ENCODE measurements around the gene MBOAT7. TPM values are rescaled to one million over a fixed set of nuclear protein-coding genes. Genes with fewer than 3 reads are reported as not detected.

The MBOAT7 gene
- total and polyA plus RNA-seq, 2 donors = 8.2 to 24.6 TPM

DNA sequence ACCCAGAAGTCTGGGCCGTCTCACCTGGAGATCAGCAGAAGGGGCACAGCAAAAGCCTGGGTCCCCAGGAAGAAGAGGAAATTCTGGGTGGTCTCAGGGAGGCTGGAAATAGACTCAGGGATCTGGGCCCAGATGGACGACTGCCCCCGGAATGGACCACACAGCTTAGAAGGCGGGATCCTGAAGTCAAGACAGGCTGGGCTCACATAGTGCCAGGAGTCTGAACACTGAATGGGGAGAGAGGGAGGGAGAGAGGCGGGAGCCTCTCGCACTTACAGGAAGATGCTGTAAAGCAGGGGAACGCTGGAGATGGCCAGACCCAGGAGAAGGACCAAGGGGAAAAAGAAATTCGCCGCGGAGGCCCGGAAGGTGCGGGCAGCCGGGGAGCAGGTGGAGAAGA is 28.5 kb downstream of the MBOAT7 start:
- Histone ChIP-seq H3K4me1 (ENCODE audit: control insufficient read depth in 2 of 2, insufficient read depth in 2 of 2, low read length in 2 of 2) (peaks cover 23 to 56% of the 10 kb centered on the region in 2 donors), H3K9me3 (ENCODE audit: control insufficient read depth in 2 of 2, insufficient read depth in 1 of 2, low read length in 1 of 2) (peaks cover 0 to 24% of the 10 kb centered on the region in 2 donors), H3K36me3 (ENCODE audit: control insufficient read depth in 2 of 2, insufficient read depth in 2 of 2, low read length in 1 of 2) (peaks cover 24 to 28% of the 10 kb centered on the region in 2 donors), H3K27me3 (ENCODE audit: control insufficient read depth in 2 of 2, insufficient read depth in 1 of 2, low read length in 1 of 2) (peaks cover 6 to 41% of the 10 kb centered on the region in 2 donors), H3K27ac (ENCODE audit: low read depth in 1 of 2, low read length in 1 of 2) (no peak overlapping the region), H3K4me3 (ENCODE audit: low read length in 2 of 2) (peak overlapping the region; percentile 56 to 65)
- WGBS = 74% methylated on average over 13 of the region's 13 CpGs
- DNase-seq (ENCODE audit: low read depth in 6 of 9, low spot score in 9 of 9) = no peak

DNA sequence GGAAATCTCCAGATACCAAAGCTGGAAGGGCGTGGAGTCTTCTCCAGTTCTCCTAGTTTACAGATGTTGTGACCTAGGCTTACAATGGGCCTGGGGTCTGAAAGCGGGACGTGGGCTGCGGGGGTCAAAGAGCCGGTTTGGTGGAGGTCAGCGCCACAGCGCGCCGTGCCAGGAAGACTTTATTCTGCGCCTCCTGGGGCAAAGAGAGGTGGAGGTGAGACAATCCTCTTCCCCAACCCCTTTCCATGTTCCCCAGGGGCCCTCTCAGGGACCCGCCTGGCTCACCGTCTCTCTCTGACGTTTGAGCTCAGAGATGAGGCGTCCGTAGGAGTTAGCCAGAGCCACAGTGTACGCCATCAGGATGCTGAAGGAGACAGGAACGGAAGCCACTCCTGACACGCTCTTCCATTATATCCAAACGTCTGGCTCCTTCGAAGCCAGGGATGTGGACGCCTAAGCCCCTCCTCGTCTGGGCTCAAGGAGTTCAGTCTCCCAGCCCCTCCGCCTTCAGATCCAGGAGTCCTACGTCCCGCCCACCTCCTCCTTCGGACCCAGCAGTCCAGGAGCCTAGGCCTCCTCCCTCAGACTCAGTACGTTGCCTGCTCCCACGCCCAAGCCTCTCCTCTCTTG is 29.1 kb downstream of the MBOAT7 start:
- Histone ChIP-seq H3K36me3 (ENCODE audit: control insufficient read depth in 2 of 2, insufficient read depth in 2 of 2, low read length in 1 of 2) (peaks cover 29 to 34% of the 10 kb centered on the region in 2 donors), H3K9me3 (ENCODE audit: control insufficient read depth in 2 of 2, insufficient read depth in 1 of 2, low read length in 1 of 2) (peaks cover 0 to 19% of the 10 kb centered on the region in 2 donors), H3K27ac (ENCODE audit: low read depth in 1 of 2, low read length in 1 of 2) (peak overlapping the region; percentile 73 to 78), H3K4me3 (ENCODE audit: low read length in 2 of 2) (peak overlapping the region; percentile 56 to 65), H3K27me3 (ENCODE audit: control insufficient read depth in 2 of 2, insufficient read depth in 1 of 2, low read length in 1 of 2) (peaks cover 6 to 35% of the 10 kb centered on the region in 2 donors), H3K4me1 (ENCODE audit: control insufficient read depth in 2 of 2, insufficient read depth in 2 of 2, low read length in 2 of 2) (peaks cover 27 to 61% of the 10 kb centered on the region in 2 donors)
- no peak for DNase-seq (ENCODE audit: low read depth in 6 of 9, low spot score in 9 of 9)
- 9% methylated on average over 28 of the region's 28 CpGs for WGBS

DNA sequence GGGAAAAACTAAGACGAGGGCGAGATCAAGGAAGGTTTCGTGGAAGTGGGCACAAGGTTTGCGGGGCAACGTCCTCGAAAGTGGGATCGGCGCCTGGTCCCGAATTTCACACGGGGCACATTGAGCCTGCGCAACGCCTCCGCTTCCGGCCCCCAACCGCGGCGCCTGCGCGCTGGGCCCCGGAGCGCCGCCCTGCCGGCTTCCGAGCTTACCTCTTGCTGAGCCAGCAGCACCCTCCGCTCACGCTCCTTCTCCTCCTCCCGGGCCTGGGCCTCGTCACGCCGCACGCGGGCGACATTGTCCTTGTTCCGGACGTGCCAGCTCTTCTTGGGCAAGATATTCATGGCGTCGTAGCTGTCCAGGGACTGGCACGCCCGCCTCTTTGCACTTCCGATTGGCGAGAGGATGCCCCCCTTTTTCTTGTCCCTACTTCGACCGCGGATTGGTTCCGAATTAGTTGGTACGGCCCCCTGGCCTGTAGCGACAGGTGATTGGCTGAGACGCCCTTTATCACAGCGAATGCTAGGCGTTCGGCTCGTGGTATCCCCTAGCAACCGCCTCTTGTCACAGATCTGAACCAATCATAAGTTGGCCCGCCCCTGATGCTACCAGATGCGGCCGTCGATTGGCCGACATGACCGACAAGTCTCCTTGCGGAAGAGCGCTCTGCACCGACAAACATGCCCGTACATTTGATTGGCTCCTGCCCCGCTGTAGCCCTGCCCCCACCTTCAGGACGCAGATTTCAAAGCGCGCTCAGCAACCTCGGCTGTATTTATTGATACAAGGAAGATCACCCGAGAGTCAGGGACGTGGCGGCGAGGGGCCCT is 29.8 kb downstream of the MBOAT7 start, which contains the start of gene LENG1:
Gene LENG1, minus strand, starts transcription at position 370 of the 830 bp plus-strand sequence. Its CDS starts 26 bp downstream, at position 344.
- peak within 1 kb of the TSS; percentile 96 to 100 for H3K27ac ChIP-seq (ENCODE audit: low read depth in 1 of 2, low read length in 1 of 2)
- H3K36me3 ChIP-seq (ENCODE audit: control insufficient read depth in 2 of 2, insufficient read depth in 2 of 2, low read length in 1 of 2) = peaks cover 34 to 39% of the 10 kb centered on the region in 2 donors
- H3K9me3 ChIP-seq (ENCODE audit: control insufficient read depth in 2 of 2, insufficient read depth in 1 of 2, low read length in 1 of 2) = peaks cover 0 to 13% of the 10 kb centered on the region in 2 donors
- H3K27me3 ChIP-seq (ENCODE audit: control insufficient read depth in 2 of 2, insufficient read depth in 1 of 2, low read length in 1 of 2) = peaks cover 3 to 28% of the 10 kb centered on the region in 2 donors
- WGBS = under 1% methylated on average over 72 of the region's 72 CpGs
- peaks cover 34 to 69% of the 10 kb centered on the region in 2 donors for H3K4me1 ChIP-seq (ENCODE audit: control insufficient read depth in 2 of 2, insufficient read depth in 2 of 2, low read length in 2 of 2)
- peak within 1 kb of the TSS; percentile 72 to 98 for H3K4me3 ChIP-seq (ENCODE audit: low read length in 2 of 2)
- peak; percentile 99 to 100 (median 100) for DNase-seq (ENCODE audit: low read depth in 6 of 9, low spot score in 9 of 9)

DNA sequence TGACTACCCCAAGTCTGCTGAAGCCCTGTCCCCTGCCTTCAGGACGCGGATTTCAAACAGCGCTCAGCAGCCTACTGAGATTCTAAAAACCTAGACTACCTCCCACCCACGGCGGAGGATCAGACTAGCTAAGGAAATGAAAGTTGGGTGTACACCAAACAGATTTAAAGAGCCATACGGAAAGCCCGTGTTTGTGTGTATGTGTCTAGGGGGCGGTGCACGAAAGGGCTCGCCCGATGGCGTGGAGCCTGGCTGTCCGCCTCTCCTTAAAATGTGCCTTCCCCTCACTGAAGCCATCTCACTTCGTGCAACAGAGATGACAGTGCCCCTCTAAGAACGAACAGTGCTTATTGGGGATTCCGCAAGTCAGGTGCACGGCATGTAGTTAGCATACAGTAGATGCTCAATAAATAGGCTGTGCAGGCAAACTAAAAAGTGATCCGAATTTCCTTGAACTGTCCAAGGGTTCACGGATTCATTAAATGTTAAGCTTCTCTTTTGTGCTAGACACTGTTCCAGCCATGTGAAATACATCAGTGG is 30.5 kb downstream of the MBOAT7 start:
- DNase-seq (ENCODE audit: low read depth in 6 of 9, low spot score in 9 of 9) = peak in 2 of 9 donors; percentile 21 to 53
- Histone ChIP-seq H3K9me3 (ENCODE audit: control insufficient read depth in 2 of 2, insufficient read depth in 1 of 2, low read length in 1 of 2) (peaks cover 0 to 6% of the 10 kb centered on the region in 2 donors), H3K27me3 (ENCODE audit: control insufficient read depth in 2 of 2, insufficient read depth in 1 of 2, low read length in 1 of 2) (peaks cover 3 to 21% of the 10 kb centered on the region in 2 donors), H3K4me3 (ENCODE audit: low read length in 2 of 2) (peak overlapping the region; percentile 72 to 98), H3K36me3 (ENCODE audit: control insufficient read depth in 2 of 2, insufficient read depth in 2 of 2, low read length in 1 of 2) (peaks cover 41 to 46% of the 10 kb centered on the region in 2 donors), H3K27ac (ENCODE audit: low read depth in 1 of 2, low read length in 1 of 2) (peak overlapping the region; percentile 96 to 100), H3K4me1 (ENCODE audit: control insufficient read depth in 2 of 2, insufficient read depth in 2 of 2, low read length in 2 of 2) (peaks cover 41 to 75% of the 10 kb centered on the region in 2 donors)
- WGBS = 15% methylated on average over 19 of the region's 19 CpGs

DNA sequence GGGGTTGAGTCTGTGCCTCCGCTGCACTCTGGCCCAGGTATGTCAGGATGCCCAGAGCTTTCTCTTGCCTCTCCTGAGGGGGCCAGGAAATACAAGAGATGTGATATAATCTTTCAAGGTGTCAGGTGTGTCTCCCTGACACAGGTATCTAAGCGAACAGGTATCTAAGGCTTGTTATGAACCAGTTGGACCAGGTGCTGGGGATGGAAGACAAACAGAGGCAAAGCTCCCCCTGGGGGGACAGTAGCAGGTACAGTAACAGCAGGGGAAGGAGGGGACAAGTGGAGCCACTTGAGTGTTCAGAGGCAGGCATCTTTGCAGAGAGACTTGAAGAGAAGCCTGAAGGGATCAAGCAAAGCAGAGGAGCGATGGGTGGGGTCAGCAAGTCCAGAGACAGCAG is 32.4 kb downstream of the MBOAT7 start:
- Histone ChIP-seq H3K27me3 (ENCODE audit: control insufficient read depth in 2 of 2, insufficient read depth in 1 of 2, low read length in 1 of 2) (peaks cover 0 to 3% of the 10 kb centered on the region in 2 donors), H3K27ac (ENCODE audit: low read depth in 1 of 2, low read length in 1 of 2) (no peak overlapping the region), H3K36me3 (ENCODE audit: control insufficient read depth in 2 of 2, insufficient read depth in 2 of 2, low read length in 1 of 2) (peaks cover 60 to 65% of the 10 kb centered on the region in 2 donors), H3K4me3 (ENCODE audit: low read length in 2 of 2) (no peak overlapping the region), H3K4me1 (ENCODE audit: control insufficient read depth in 2 of 2, insufficient read depth in 2 of 2, low read length in 2 of 2) (peaks cover 39 to 73% of the 10 kb centered on the region in 2 donors), H3K9me3 (ENCODE audit: control insufficient read depth in 2 of 2, insufficient read depth in 1 of 2, low read length in 1 of 2) (no peaks in the 10 kb centered on the region)
- WGBS = 98% methylated on average over 3 of the region's 3 CpGs
- no peak for DNase-seq (ENCODE audit: low read depth in 6 of 9, low spot score in 9 of 9)

DNA sequence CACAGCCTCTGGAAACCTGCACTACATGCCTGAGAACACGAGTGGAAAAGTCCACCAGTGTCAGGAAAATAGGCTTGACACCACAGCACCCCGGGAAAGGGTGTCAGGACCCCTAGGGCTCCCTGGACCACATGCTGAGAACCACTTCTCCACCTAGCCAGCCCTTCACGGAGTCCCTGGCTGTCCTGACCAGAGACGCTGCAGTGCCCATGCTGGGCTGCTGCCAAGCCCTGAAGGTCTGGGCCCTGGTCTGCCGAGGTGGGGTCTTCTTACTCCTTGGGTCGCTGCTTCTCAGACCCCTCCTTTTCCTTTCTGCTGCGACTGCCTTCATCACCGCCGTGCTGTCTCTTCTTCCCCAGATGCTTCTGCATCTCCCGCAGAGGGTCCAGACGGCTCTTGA is 32.9 kb downstream of the MBOAT7 start:
- Histone ChIP-seq H3K27me3 (ENCODE audit: control insufficient read depth in 2 of 2, insufficient read depth in 1 of 2, low read length in 1 of 2) (no peaks in the 10 kb centered on the region), H3K9me3 (ENCODE audit: control insufficient read depth in 2 of 2, insufficient read depth in 1 of 2, low read length in 1 of 2) (no peaks in the 10 kb centered on the region), H3K4me1 (ENCODE audit: control insufficient read depth in 2 of 2, insufficient read depth in 2 of 2, low read length in 2 of 2) (peaks cover 39 to 69% of the 10 kb centered on the region in 2 donors), H3K27ac (ENCODE audit: low read depth in 1 of 2, low read length in 1 of 2) (peak overlapping the region in 1 of 2 donors; percentile 26), H3K36me3 (ENCODE audit: control insufficient read depth in 2 of 2, insufficient read depth in 2 of 2, low read length in 1 of 2) (peaks cover 65 to 70% of the 10 kb centered on the region in 2 donors), H3K4me3 (ENCODE audit: low read length in 2 of 2) (no peak overlapping the region)
- 97% methylated on average over 11 of the region's 11 CpGs for WGBS
- no peak for DNase-seq (ENCODE audit: low read depth in 6 of 9, low spot score in 9 of 9)

DNA sequence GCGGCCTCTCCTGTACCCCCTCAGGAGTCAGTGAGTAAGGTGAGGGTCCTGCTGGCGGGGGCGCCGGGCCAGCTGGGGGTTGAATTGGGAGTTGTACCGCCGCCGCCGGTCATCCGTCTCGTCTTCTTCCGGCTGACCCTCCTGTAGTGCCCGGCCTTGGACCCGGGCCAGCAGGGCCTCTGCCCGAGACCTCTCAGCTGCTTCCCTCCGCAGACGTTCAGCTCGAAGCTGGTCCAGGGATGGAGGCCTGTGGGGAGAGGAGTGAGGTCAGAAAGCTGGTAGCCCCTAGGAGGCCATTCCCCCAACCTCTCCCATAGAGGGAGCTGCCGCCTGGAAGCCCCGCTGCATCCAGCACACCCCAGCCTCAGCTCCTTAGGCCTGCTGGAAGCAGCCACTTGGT is 33.7 kb downstream of the MBOAT7 start:
- DNase-seq (ENCODE audit: low read depth in 6 of 9, low spot score in 9 of 9) = no peak
- H3K4me1 ChIP-seq (ENCODE audit: control insufficient read depth in 2 of 2, insufficient read depth in 2 of 2, low read length in 2 of 2) = peaks cover 38 to 64% of the 10 kb centered on the region in 2 donors
- no peaks in the 10 kb centered on the region for H3K27me3 ChIP-seq (ENCODE audit: control insufficient read depth in 2 of 2, insufficient read depth in 1 of 2, low read length in 1 of 2)
- no peaks in the 10 kb centered on the region for H3K9me3 ChIP-seq (ENCODE audit: control insufficient read depth in 2 of 2, insufficient read depth in 1 of 2, low read length in 1 of 2)
- H3K36me3 ChIP-seq (ENCODE audit: control insufficient read depth in 2 of 2, insufficient read depth in 2 of 2, low read length in 1 of 2) = peaks cover 69 to 77% of the 10 kb centered on the region in 2 donors
- H3K27ac ChIP-seq (ENCODE audit: low read depth in 1 of 2, low read length in 1 of 2) = peak overlapping the region in 1 of 2 donors; percentile 94
- 96% methylated on average over 19 of the region's 19 CpGs for WGBS
- no peak overlapping the region for H3K4me3 ChIP-seq (ENCODE audit: low read length in 2 of 2)

DNA sequence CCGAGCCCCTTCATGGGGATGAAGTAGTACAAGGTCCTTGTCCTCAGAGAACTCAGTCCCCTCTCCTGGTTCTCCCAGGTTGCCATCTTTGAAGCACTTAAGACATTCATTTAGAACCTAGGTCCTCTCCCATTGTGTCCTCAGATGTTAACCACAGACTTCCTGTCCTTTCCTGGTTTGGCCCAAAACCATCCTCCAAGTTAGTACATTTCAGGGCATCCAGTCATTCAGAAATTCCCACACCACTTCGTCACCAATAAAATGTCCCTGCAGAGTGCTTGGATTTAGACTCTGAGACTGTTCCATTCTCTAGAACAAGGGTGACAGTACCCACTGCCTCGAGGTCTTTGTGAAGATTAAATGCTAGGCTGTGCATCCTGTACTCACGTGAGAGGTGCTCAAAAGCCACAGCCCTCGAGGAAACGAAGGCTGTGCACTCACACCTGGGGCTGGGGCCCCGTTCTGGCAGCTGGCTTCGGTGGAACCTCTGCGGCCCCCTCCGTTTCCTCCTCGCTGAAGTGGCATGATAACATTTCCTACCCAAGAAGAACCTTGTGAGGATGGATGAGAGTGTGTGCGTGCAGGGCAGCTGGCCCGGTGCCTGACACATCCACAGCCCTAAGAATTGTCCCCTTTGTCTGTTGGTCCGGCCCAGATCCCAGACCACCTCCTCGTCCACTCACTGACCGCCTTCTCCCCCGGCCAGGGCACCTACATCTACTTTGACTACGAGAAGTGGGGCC is 34.6 kb downstream of the MBOAT7 start:
- H3K27ac ChIP-seq (ENCODE audit: low read depth in 1 of 2, low read length in 1 of 2) = peak overlapping the region; percentile 76 to 94
- H3K9me3 ChIP-seq (ENCODE audit: control insufficient read depth in 2 of 2, insufficient read depth in 1 of 2, low read length in 1 of 2) = no peaks in the 10 kb centered on the region
- H3K4me3 ChIP-seq (ENCODE audit: low read length in 2 of 2) = no peak overlapping the region
- 38% methylated on average over 18 of the region's 18 CpGs for WGBS
- no peaks in the 10 kb centered on the region for H3K27me3 ChIP-seq (ENCODE audit: control insufficient read depth in 2 of 2, insufficient read depth in 1 of 2, low read length in 1 of 2)
- H3K4me1 ChIP-seq (ENCODE audit: control insufficient read depth in 2 of 2, insufficient read depth in 2 of 2, low read length in 2 of 2) = peaks cover 33 to 56% of the 10 kb centered on the region in 2 donors
- peak; percentile 62 to 95 (median 86) for DNase-seq (ENCODE audit: low read depth in 6 of 9, low spot score in 9 of 9)
- peaks cover 77 to 86% of the 10 kb centered on the region in 2 donors for H3K36me3 ChIP-seq (ENCODE audit: control insufficient read depth in 2 of 2, insufficient read depth in 2 of 2, low read length in 1 of 2)
